Colon (tissue), 2 donors: Measurements from ENCODE around the gene COPS7B.

ENCODE experiments used
- FAIRE-seq: peaks from 2 replicates; lab custom pipeline; 2012; peaks lifted over from hg19 to GRCh38; lab: Jason Lieb, UNC
- donor health status: control.
- donor health status: control.

COPS7B gene

GRCh38 chr2:231785822-231786176, 446 bp upstream of the COPS7B start:
- FAIRE-seq = no peak

DNA sequence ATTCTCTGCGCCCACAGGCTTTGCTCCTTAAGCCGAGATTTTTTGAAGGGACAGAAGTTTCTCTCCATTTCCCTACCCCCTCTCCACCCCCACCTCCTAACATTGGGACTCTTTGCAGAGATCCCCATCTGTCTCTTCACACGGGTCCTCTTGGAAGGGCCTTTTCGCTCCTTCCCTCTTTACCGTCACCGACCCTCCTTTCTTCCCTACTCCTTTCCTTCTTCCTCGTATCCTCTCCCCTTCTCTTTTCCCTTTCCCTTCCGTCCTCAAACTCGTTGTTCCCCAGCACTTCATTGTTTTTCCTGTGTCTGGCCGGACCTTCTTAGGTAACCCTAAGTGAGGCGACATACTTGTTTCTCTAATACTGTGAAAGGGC, 660 bp downstream of the COPS7B start:
- no peak for FAIRE-seq

GRCh38 chr2:231791107-231791506, 4.9 kb downstream of the COPS7B start:
- FAIRE-seq = no peak

DNA sequence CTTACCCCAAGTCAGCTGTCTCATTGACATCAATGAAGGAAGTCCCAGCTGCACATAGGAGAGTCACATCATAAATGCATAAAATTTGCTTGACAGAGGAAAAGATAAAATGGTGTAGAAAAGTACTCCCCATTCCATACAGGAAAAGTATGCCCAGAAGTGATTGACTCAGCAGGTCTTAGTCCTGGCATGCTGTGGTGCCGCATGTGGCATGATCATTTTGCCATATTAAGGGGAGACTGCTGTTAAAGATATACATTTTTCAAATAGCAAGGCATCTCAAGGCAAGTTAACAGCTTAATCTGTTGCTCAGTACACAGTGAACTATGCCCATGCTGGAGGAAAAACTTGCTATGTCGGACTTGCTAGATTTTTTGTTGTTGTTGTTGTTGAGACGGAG, 8.1 kb downstream of the COPS7B start:
- FAIRE-seq = no peak

DNA sequence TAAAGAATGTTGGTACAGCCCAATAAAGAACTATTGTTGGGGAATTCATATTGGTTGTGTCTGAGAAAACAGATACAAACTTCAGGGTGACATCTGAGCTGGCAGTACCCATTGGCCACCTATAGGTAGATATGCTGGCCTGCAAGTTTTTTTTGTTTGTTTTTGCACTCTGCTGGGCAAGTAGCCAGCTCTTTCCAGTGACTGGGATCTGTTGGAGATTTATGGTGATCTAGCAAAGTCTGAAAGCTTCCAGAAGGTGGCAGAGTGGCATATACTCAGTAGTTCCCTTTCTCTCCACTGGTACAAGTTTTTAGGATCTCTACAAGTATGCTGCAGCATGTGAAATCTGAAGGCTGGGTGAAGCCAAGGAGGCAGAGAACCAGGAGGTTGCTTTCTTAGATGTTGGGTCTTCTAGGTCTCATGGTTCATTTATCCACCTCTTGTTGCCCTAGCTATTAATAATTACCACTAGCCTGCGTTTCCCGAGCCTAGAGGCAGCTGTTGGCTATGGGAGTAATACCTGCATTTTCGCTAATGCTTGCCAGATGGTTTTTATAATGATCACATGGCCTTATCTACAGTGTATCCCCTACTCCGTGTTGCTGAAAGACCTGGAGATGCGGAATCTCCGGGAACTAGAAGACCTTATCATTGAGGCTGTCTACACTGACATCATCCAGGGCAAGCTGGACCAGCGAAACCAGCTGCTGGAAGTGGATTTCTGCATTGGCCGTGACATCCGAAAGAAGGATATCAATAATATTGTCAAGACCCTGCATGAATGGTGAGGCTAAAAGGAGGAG, 9.5 kb downstream of the COPS7B start:
- FAIRE-seq = no peak

GRCh38 chr2:231800493-231801091, 14.3 kb downstream of the COPS7B start:
- FAIRE-seq = no peak

GRCh38 chr2:231803501-231804138, 17.4 kb downstream of the COPS7B start:
- no peak for FAIRE-seq

DNA sequence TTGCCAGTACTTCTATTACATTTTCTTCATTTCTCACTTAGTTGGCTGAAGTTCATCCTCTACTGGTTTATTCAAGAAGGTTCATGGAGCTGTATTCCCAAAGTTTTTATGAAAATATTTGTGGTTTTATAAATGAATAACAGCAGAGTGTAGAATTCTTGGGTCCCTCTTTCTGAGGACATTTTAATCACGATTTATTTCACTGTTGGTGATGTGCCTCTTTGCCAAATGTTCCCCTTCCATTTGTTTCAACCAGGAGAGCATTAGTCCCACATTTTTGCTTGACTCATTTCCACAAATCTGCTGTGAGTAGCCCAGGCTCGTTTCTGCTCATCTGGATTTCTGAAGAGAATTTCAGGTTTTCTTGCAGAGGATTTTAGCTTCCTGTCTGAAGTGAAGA, 20.8 kb downstream of the COPS7B start:
- no peak for FAIRE-seq

DNA sequence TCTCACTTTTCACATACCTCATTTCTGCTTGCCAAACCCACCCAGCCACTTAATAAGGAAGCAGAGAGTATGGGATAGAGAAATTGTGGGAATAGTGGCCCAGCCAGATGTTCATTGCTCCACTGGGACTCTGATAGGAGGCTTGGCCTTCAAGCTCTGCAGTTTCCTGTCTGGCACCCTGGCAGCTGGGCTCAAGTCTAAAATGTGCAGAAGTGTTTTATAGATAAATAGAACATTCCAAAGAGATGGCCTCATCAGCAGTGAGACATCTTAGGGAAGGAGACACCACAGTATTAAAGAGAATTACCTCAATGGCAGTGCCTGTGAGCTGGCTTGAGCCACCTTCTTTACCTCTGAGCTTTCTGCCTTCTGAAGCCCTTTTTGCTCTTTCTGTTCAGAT, 24.7 kb downstream of the COPS7B start:
- FAIRE-seq = no peak

GRCh38 chr2:231816327-231817026, 30.2 kb downstream of the COPS7B start:
- no peak for FAIRE-seq

DNA sequence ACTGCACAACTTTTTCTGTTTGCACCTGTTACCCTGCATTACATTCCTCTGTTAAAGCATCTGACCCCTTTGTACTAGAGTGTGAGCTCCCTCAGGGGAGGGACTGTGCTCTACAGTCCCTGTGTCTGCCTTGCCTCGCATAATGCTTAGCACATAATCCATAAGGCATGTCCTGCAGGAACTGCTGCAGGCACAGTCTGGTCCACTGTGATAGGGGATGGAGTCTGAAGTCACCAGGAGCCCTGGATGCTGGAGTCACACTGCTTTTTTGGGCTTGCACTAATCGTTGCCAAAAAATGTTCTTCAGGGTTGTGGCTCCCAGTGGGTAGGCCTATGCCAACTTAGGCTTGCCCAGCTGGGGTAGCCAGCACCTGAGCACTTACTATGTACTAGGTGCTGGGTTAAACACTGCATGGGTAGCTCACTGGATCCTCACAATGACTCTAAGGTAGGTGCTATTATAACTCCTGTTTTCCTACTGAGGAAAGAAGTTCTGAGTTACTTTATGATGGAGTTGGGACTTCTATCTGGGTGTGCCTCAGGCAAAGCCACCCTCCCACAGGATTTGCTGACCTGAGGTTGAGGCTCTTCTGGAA, 33.3 kb downstream of the COPS7B start:
- no peak for FAIRE-seq

GRCh38 chr2:231820786-231821303, 34.6 kb downstream of the COPS7B start:
- no peak for FAIRE-seq

DNA sequence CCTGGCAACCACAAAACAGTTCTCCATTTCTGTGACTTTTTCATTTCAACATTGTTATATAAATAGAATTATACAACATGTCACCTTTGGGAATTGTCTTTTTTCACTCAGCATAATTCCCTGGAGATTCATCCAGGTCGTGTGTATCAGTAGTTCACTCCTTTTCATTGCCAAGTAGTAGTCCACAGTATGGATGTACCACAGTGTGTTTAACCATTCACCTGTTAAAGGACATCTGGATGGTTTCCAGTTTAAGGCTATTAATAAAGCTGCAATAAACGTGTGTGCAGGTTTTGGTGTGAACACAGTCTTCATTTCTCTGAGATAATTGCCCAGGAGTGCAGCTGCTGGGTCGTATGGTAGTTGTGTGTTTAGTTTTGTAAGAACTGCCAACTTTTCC, 35.7 kb downstream of the COPS7B start:
- no peak for FAIRE-seq

DNA sequence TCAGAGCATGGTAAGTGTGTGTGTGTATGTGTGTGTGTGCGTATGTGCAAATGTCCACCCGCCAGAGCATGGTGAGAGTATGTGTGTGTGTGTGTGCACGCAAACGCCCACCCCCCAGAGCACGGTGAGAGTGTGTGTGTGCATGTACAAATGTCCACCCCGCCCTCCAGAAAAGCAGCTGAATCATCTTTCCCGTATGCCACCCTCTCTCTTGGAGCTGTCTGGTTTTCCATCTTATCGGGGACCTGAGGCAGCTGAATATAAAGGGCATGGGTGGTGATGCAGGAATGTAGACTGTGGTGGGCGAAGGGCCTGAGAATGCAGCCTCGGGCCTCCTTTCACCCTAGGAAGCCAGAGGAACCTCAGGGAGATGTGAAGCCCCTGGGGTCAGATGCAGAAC, 66.9 kb downstream of the COPS7B start:
- no peak for FAIRE-seq

DNA sequence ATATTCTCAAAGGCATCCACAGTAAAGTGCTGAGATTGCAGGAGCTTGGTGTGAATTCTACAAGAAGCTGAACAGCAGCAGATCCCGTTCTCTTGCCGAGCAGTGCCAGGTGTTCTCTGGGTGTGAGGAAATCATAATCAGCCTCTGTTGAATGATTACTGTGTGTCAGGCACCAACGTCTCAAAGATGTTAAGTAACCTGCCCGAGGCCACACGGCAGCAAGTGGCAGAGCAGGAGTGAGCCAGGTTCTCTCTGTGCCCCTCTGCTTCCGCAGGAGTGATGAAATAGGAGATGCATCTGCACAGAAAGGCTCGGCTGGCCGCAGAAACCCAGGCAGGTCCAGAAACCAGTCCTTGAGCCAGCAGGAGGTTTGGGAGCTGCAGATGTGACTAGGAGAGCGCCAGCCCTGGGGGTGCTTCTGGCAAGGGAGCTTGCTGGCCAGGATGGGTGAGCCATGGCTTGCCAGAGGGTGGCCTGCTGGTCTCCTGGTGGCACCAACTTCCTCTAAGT, 68.4 kb downstream of the COPS7B start:
- no peak for FAIRE-seq

DNA sequence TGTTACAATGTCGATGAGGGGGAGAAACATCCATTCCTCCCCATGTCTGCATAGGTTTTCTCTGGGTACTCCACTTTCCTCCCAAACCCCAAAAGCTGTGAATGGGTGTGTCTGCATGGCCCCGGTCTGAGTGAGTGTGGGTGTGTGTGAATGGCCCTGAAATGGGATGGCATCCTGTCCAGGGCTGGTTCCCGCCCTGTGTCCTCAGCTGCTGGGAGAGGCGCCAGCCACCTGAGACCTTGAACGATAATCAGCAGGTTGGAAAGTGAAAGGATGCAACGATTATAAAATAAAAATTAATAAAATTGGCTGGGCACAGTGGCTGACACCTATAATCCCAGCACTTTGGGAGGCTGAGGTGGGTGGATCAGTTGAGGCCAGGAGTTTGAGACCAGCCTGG, 70.7 kb downstream of the COPS7B start:
- FAIRE-seq = no peak
